OCI-LY1 (cell line): ENCODE data around the gene RNF157.

Experiments used
- EZH2 ChIP-seq: fragments of 200-600 bp; sonication (generic), shearing (Covaris generic); IDR thresholded peaks from 2 replicates; pipeline ENCODE4 v1.8.0; 2017; ENCODE audit warnings: borderline replicate concordance, mixed run types, mild to moderate bottlenecking, antibody characterized with exemption, low read length, moderate library complexity, mixed read lengths
- TF ChIP-seq, protein P1 (sequence below): fragments of 200-600 bp; sonication (generic), shearing (Covaris generic); IDR thresholded peaks from 2 replicates; pipeline ENCODE4 v1.5.1; 2017; ENCODE audit warnings: mild to moderate bottlenecking, antibody characterized with exemption, low read length, moderate library complexity, mixed read lengths

DNA sequence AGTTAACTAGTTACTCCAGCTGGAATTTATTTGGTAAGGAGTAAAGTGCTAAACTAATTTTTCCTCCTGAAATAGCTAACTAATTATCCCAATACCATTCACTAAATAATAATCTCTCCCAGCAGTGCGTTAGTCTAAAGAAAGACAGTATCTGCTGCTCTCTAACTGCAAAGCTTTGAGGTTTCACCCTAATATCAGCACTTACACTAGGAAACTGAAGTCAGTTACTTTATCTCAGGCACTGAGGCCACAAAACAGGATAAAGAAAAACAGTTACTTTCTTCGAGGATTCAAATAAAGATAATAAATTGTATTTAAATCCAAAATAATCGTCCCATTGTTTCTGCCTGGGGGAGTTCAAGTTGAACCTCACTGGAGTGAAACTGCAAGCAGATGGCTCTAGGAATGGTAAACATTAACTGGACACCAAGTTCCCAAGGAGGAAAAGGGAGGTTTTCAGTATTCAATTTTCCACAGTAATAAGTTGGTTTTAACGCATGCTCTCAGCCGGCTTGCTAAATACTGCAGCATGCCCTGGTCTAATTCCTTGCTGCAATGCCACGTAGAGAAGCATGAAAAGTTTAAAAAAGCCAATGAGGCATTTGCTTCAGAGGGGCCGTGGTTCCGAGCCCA lies 79.3 kb downstream of the RNF157 start:
- TF ChIP-seq, protein P1, sequence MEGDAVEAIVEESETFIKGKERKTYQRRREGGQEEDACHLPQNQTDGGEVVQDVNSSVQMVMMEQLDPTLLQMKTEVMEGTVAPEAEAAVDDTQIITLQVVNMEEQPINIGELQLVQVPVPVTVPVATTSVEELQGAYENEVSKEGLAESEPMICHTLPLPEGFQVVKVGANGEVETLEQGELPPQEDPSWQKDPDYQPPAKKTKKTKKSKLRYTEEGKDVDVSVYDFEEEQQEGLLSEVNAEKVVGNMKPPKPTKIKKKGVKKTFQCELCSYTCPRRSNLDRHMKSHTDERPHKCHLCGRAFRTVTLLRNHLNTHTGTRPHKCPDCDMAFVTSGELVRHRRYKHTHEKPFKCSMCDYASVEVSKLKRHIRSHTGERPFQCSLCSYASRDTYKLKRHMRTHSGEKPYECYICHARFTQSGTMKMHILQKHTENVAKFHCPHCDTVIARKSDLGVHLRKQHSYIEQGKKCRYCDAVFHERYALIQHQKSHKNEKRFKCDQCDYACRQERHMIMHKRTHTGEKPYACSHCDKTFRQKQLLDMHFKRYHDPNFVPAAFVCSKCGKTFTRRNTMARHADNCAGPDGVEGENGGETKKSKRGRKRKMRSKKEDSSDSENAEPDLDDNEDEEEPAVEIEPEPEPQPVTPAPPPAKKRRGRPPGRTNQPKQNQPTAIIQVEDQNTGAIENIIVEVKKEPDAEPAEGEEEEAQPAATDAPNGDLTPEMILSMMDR = no peak
- no peak for TF ChIP-seq EZH2
